GM19397 (cell line): ENCODE results near the gene L1CAM.
"Not testable (repeated sequence)": the region's sequence is repeated elsewhere in the genome, so short reads cannot be mapped to it uniquely, and the experiment has no call there.

ENCODE experiments used
- ATAC-seq: cut with Tn5 transposase; IDR thresholded peaks from one replicate; pipeline ENCODE4 v1.9.1; 2021; ENCODE audit warnings: mild to moderate bottlenecking, moderate library complexity; ENCODE audit not compliant: unreplicated experiment

The L1CAM gene

DNA sequence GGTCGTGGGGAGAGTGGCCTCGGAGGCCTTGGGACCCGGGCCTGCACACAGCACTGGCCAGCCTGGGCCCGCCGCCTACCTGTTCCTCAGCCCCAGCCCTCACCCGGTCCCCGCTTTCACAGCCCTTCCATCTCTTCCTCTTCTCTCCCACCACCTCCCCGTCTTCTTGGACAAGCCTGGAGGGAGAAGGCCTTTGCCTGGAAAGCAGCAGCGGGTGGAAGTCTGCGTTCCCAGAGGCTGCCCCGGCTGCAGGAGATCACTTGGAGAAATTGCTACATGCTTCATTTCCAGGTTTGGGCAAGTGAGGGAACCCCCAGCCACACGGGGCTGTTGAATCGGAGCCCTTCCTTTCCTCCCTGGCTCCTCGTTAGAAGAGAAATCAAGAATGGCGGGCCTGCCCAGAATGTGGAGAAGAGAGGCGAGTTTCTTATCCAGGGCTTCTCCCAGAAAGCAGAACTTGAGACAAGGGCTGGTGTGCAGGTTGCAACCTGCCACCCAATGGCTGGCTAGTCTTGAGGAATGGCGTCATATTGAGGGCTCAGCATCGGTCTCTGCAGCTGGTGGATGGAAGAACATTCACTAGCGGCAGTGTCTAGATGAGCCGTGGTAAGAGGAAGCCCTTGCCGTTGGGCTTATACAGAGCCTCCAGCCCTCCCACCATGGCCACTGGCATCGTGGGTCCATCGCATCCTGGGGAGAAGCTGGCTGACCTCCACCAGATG lies 54.4 kb downstream of the L1CAM start:
- ATAC-seq: no peak

DNA sequence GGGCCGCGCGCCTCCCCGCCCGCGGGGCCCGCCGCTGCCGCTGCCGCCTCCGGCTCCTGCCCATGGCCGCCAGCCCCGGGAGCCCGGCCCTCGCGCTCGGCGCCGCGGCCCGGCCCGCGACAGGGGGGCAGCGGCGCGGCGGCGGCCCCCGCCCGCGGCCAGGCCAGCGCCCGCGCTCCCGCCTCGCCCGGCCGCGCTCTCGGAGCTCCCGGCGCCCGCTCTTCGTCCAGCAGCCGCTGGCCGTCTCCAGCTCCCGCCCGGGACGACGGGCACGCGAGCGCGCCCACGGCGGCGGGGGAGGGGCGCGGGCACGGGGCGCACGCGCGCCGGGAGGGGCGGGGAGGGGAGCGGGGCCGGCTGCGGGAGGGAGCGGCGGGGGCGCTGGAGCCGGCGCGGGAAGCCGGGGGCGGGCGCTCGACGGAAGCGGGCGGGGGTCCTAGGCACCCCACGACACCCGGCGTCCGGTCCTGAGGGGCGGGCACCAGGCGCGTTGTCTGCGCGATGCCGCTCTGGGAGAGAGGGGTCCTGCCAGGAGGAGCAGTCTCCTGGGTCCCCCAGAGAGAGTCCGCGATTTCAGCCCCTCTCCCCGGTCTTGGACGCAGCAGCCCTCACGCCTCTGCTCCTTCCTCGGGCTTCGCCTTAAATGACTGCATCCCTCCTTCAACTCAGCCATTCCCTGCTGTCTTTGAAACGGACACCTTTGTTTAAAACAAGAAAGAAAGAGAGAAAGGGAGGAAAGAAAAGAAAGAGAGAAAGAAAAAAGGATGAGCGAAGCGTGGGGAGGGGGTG lies 55.1 kb downstream of the L1CAM start:
- no peak for ATAC-seq

GRCh38 chrX:153829799-153830639 lies 56.0 kb downstream of the L1CAM start, which contains the start of gene PDZD4:
Gene PDZD4, minus strand, starts transcription at chrX:153830544. Its CDS starts 246 bp downstream, at chrX:153830298.
- no peak for ATAC-seq

DNA sequence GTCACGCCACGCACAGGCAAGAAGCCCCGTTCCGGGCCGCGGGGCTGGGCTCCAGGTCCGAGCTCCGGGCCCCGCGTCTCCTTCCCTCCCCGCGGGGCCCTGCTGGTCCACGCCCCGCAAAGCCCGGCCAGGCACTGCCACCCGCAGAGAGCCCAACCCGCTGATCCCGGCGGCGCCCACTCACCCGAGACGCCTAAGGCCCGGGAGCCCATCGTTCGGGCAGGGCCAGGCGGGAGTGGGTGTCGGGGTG lies 56.5 kb downstream of the L1CAM start:
- ATAC-seq: no peak

DNA sequence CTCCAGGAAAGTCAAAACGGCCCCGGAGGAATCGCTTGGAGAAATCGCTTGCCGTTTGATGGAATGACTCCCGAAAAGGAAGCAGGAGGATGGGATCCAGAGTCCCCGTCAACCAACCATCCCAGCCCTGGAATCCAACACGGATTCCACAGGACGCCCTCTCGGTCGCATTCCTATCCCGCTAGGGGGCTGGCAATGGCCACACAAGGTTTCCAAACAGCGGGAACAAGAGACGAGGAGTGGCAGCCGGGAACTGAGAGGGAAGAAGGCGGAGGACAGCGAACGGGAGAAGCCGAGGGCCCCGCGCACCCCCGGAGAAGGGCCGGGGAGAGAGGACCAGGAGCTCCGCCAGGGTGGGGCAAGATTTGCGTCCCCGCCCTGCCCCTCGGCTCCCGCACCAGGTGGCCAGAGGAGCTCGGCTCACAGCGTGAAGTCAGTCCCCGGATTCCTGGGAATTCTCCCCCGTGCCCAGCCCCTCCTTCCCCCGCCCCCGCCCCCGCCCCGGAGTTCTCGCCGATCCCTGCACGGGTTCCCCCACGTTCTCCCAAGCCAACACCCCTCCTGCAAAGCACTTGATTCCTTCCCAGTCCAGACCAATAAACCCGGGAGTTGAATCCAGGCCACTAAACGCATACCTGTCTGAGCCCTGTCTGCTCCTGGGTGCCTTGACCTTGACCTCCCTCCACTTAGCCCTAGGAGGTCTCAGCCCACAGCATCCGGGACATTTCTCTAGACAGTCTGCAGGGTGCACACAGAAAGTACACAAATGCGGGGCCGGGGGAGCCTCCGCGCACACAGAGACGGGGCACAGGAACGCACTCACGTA lies 57.0 kb downstream of the L1CAM start:
- ATAC-seq: no peak

GRCh38 chrX:153828308-153828707 lies 57.7 kb downstream of the L1CAM start:
- no peak for ATAC-seq

DNA sequence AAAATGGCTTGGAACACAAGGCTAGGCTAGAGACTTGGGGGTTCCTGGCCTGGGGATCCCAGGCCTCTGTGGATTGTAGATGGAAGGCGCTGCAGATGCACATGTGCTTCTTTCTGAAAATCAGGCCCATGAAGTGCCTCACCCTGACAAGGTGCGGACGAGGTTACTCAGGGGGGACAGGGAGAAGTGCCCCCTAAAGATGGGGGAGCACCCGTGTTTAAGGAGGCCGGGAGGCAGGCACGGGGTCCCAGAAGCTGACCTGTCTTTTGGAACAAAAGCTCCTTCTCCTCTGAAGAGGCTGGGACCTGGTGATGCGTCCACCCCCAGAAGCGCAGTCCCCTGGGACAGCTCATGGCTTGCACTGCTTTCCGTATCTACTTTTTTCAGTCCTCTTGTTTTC lies 58.1 kb downstream of the L1CAM start:
- ATAC-seq: no peak

DNA sequence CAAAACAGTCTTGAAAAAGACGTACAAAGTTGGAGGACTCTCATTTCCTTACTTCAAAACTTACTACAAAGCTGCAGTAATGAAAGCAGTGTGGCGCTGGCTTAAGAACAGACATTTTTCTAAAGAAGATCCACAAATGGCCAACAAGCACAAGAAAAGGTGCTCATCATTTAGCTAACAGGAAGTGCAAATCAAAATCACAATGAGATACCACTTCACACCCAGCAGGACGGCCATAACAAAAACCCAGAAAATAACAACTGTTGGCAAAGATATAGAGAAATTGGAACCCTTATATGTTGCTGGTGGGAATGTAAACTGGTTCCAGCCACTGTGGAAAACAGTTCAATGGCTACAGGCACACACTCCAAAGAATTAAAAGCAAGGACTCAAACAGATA lies 59.0 kb downstream of the L1CAM start:
- ATAC-seq: no peak

- ATAC-seq: no peak
Measured at GRCh38 chrX:153825042-153825441, 60.9 kb downstream of the L1CAM start.

GRCh38 chrX:153824348-153824747 lies 61.6 kb downstream of the L1CAM start:
- ATAC-seq: no peak

DNA sequence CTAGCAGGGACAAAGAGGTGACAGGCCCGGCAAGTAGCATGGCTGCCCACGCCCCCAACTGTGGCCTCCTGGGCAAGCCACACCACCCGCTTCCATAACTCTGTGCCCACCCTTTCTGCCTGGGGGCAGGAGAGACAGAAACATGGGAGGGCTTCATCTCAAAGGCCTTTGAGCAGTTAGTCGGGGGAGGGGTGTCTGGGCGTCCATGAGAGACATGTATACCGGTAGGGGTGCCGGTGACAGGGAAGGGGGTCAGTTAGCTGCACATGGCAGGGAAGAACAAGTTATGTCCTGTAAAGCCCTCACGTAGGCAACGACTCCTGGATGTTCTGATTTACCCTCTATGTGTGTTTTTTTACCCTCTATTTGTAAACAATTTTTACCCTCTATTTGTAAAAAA lies 64.9 kb downstream of the L1CAM start:
- ATAC-seq: no peak

GRCh38 chrX:153820601-153821000 lies 65.4 kb downstream of the L1CAM start:
- ATAC-seq: no peak

- no peak for ATAC-seq
Measured at GRCh38 chrX:153819384-153820040, 66.5 kb downstream of the L1CAM start.

DNA sequence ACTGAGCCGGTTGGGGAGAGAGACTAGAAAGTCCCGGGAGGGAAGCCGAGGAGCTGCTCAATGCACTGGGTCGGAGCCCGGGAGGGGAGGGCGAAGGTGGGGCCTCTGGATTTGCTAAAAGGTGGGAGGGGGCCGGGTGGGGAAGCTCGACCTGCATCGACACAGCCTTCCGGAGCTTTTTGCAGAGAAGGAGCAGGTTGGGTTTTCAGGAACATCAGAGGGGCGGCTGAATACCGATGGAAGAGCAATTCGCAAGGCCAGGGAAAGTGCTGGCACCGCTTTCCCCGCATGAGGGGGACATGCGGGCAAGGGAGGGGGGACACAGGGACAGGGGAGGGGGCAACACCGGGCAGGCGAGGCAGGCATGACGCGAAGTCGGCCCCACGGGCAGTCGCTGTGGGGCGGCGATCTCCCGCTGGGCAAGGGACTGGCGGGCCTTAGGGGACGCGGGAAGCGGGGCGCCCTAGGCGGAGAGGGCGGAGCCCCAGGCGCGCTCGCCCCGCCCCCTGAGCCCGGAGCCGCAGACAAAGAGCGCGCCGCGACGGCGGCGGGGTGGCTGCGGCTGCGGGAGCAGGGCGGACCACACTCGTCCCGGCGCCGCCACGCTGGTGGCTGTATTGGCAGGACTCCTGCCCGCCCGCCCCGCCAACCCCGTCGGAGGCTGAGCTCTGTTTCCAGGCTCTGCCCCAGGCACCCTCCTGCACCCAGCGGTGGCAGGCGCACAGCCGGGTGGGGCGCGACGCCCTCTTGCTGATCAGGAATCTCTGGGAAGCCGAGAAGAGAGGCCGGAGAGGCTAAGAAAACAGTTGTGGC lies 67.2 kb downstream of the L1CAM start:
- ATAC-seq: no peak

- ATAC-seq: not testable (repeated sequence)
Measured at GRCh38 chrX:153818064-153818463, 67.9 kb downstream of the L1CAM start.

GRCh38 chrX:153816831-153817690 lies 68.9 kb downstream of the L1CAM start:
- no peak for ATAC-seq

- ATAC-seq: no peak
Measured at GRCh38 chrX:153814591-153815315, 71.2 kb downstream of the L1CAM start.

GRCh38 chrX:153813161-153813560 lies 72.8 kb downstream of the L1CAM start:
- ATAC-seq: no peak
